Endodermal cell (in vitro differentiated cells): Measurements from ENCODE around the gene ZBTB22. TPM values are rescaled to one million over a fixed set of nuclear protein-coding genes. Genes with fewer than 3 reads are reported as not detected.

Source experiments
- DNase-seq: peaks from one replicate; pipeline ENCODE4 v3.0.0-alpha.2; 2017
- H3K27ac ChIP-seq: 2 replicates; pipeline ENCODE4 v1.5.1; 2013; ENCODE audit warnings: mild to moderate bottlenecking, low read depth, low read length, moderate library complexity
- H3K27me3 ChIP-seq: 2 replicates; pipeline ENCODE4 v1.6.1; 2013; ENCODE audit warnings: mild to moderate bottlenecking, low read length, moderate library complexity; ENCODE audit not compliant: insufficient read depth, control insufficient read depth, poor library complexity, severe bottlenecking
- H3K36me3 ChIP-seq: 2 replicates; pipeline ENCODE4 v1.7.0; 2013; ENCODE audit warnings: mild to moderate bottlenecking, low read length, moderate library complexity; ENCODE audit not compliant: control insufficient read depth, insufficient read depth
- H3K4me1 ChIP-seq: one replicate; pipeline ENCODE4 v1.7.0; 2013; ENCODE audit warnings: low read length; ENCODE audit not compliant: control insufficient read depth, insufficient read depth
- H3K4me3 ChIP-seq: 2 replicates; pipeline ENCODE4 v1.5.1; 2013; ENCODE audit warnings: mild to moderate bottlenecking, low read length, moderate library complexity
- H3K9ac ChIP-seq: 2 replicates; pipeline ENCODE4 v1.6.1; 2013; ENCODE audit warnings: mild to moderate bottlenecking, low read length, moderate library complexity; ENCODE audit not compliant: poor library complexity, severe bottlenecking; ENCODE audit errors: extremely low read depth
- H3K9me3 ChIP-seq: 2 replicates; pipeline ENCODE4 v1.6.1; 2013; ENCODE audit warnings: mild to moderate bottlenecking, low read length, moderate library complexity; ENCODE audit not compliant: control insufficient read depth
- H3K27ac Mint-ChIP-seq: 2 replicates; pipeline ENCODE4 v1.8.0; 2020; ENCODE audit warnings: mixed read lengths
- H3K27me3 Mint-ChIP-seq: 2 replicates; pipeline ENCODE4 v1.8.0; 2021; ENCODE audit warnings: mild to moderate bottlenecking, mixed read lengths; ENCODE audit not compliant: insufficient read depth
- H3K36me3 Mint-ChIP-seq: 2 replicates; pipeline ENCODE4 v1.8.0; 2020; ENCODE audit warnings: low read depth, mixed read lengths
- H3K4me1 Mint-ChIP-seq: 2 replicates; pipeline ENCODE4 v1.8.0; 2020; ENCODE audit warnings: mixed read lengths
- H3K4me3 Mint-ChIP-seq: 2 replicates; pipeline ENCODE4 v1.8.0; 2020; ENCODE audit warnings: mild to moderate bottlenecking, moderate library complexity, mixed read lengths
- H3K9me3 Mint-ChIP-seq: 2 replicates; pipeline ENCODE4 v1.8.0; 2020; ENCODE audit warnings: mild to moderate bottlenecking, mixed read lengths
- WGBS, 2 experiments: methylation state at CpG; one replicate each; pipeline versions ENCODE4 v1.1.5 to v1.1.7; 2013; ENCODE audit warnings: missing lambda C conversion rate in 2 of 2, mixed read lengths in 1 of 2; ENCODE audit not compliant: insufficient coverage in 1 of 2, insufficient read length in 1 of 2; 5-methylcytosine and 5-hydroxymethylcytosine counted together
- total RNA-seq, 2 donors: library from RNA; stranded (reverse); fragmentation: NEBNext Ultra II Directional in 1 of 2; extraction: Animal tissue kit (Norgen Biotek cat#: 25700) in 1 of 2; gene quantifications; 2 replicates in 1 of 2; 3 replicates in 1 of 2; pipeline ENCODE4 v1.2.1, GENCODE V29; 2021
- TF ChIP-seq, protein P1 (sequence below): fragments of 200-600 bp; sonication (generic); conservative IDR thresholded peaks from 2 replicates; pipeline ENCODE4 v1.5.0; 2021; ENCODE audit warnings: antibody characterized with exemption, mild to moderate bottlenecking

Gene ZBTB22
- total RNA-seq, 2 donors from 2014 or later, result 15.2 to 19.8 TPM

DNA sequence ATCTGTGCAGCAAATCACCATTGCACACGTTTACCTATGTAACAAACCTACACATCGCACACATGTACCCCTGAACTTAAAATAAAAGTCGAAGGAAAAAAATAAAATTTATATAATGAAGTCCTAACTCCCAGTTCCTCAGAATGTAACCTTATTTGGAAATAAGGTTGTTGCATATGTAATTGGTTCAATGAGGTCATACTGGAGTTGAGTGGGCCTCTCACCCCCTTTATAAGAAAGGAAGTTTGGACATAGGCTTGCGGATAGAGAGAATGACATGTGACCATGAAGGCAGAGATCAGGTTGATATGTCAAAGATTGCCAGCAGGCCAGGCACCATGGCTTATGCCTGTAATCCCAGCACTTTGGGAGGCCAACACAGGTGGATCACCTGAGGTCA lies 16.1 kb upstream of the ZBTB22 start:
- no peak for DNase-seq
- Histone ChIP-seq H3K4me3 (no peak overlapping the region), H3K4me1 (no peaks in the 10 kb centered on the region), H3K36me3 (no peaks in the 10 kb centered on the region), H3K9ac (no peak overlapping the region), H3K9me3 (no peaks in the 10 kb centered on the region), H3K27ac (no peak overlapping the region), H3K27me3 (no peaks in the 10 kb centered on the region)
- Mint-ChIP-seq H3K36me3 (no peaks in the 10 kb centered on the region), H3K9me3 (no peaks in the 10 kb centered on the region), H3K27ac (no peak overlapping the region), H3K4me1 (no peaks in the 10 kb centered on the region), H3K27me3 (peaks cover 1% of the 10 kb centered on the region), H3K4me3 (no peak overlapping the region)
- whole genome bisulfite sequencing, 2 experiments, result 99 to 100% methylated on average over 2 to 4 of the region's 4 CpGs
- TF ChIP-seq, protein P1, sequence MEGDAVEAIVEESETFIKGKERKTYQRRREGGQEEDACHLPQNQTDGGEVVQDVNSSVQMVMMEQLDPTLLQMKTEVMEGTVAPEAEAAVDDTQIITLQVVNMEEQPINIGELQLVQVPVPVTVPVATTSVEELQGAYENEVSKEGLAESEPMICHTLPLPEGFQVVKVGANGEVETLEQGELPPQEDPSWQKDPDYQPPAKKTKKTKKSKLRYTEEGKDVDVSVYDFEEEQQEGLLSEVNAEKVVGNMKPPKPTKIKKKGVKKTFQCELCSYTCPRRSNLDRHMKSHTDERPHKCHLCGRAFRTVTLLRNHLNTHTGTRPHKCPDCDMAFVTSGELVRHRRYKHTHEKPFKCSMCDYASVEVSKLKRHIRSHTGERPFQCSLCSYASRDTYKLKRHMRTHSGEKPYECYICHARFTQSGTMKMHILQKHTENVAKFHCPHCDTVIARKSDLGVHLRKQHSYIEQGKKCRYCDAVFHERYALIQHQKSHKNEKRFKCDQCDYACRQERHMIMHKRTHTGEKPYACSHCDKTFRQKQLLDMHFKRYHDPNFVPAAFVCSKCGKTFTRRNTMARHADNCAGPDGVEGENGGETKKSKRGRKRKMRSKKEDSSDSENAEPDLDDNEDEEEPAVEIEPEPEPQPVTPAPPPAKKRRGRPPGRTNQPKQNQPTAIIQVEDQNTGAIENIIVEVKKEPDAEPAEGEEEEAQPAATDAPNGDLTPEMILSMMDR, result no peak

DNA sequence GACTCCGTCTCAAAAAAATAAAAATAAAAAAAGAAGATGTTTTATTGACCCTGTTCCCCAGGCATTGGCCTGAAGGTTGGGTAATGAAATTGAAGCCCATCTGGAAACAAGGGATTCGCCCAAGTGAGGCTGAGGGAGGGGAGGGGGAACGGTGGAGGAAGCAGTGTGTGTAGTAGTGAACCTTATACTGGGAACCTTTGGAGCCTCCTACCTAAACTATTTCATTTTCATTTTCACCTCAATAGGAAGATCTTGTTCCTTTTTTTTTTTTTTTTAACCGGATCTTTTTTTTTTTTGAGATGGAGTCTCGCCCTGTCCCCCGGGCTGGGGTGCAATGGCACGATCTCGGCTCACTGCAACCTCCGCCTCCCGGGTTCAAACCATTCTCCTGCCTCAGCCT lies 13.2 kb upstream of the ZBTB22 start:
- H3K27me3 Mint-ChIP-seq, result peaks cover 1% of the 10 kb centered on the region
- no peaks in the 10 kb centered on the region for H3K4me1 ChIP-seq
- no peaks in the 10 kb centered on the region for H3K9me3 Mint-ChIP-seq
- no peaks in the 10 kb centered on the region for H3K9me3 ChIP-seq
- no peaks in the 10 kb centered on the region for H3K4me1 Mint-ChIP-seq
- H3K27ac ChIP-seq, result no peak overlapping the region
- no peaks in the 10 kb centered on the region for H3K36me3 ChIP-seq
- WGBS, 2 experiments, result 96 to 98% methylated on average over 5 to 10 of the region's 10 CpGs
- H3K9ac ChIP-seq, result no peak overlapping the region
- no peak overlapping the region for H3K4me3 ChIP-seq
- H3K4me3 Mint-ChIP-seq, result no peak overlapping the region
- H3K36me3 Mint-ChIP-seq, result no peaks in the 10 kb centered on the region
- no peak for DNase-seq
- H3K27ac Mint-ChIP-seq, result no peak overlapping the region
- no peaks in the 10 kb centered on the region for H3K27me3 ChIP-seq
- TF ChIP-seq, protein P1, result no peak

DNA sequence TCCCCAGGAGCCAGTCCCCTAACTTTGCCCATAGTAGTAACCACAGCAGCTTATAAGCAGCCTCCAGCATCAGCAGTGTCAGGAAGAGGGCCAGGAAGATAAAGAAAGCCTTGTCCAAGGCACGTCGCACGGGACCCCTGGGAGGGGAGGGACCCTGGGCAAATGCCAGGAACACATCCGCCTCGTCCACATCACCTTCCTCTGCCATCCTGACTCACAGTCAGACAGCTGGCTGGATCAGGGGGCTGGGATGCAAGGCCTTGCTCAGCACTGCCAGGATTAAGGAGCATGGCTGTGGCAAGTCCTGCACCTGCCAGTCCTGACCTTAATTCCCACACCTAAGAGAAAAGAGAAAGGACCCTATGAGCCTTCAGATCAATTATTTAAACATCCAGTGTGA lies 11.5 kb upstream of the ZBTB22 start:
- DNase-seq, result no peak
- Histone ChIP-seq H3K9ac (no peak overlapping the region), H3K27ac (no peak overlapping the region), H3K36me3 (no peaks in the 10 kb centered on the region), H3K4me1 (no peaks in the 10 kb centered on the region), H3K4me3 (no peak overlapping the region), H3K9me3 (no peaks in the 10 kb centered on the region), H3K27me3 (no peaks in the 10 kb centered on the region)
- Mint-ChIP-seq H3K27me3 (peaks cover 1% of the 10 kb centered on the region), H3K27ac (no peak overlapping the region), H3K4me1 (peaks cover 3% of the 10 kb centered on the region), H3K9me3 (no peaks in the 10 kb centered on the region), H3K4me3 (no peak overlapping the region), H3K36me3 (no peaks in the 10 kb centered on the region)
- WGBS, 2 experiments, result 90% methylated on average over 5 of the region's 5 CpGs; no CpG with 5 or more reads in 1 of the 2 experiments
- TF ChIP-seq, protein P1, result no peak
